RPMI8226 (cell line): ENCODE results near the gene PACS2.
A peak's percentile ranks its signal among the peaks of the same experiment; 100 is the strongest.
"Not testable (repeated sequence)": the region's sequence is repeated elsewhere in the genome, so short reads cannot be mapped to it uniquely, and the experiment has no call there.

Experiments
- DNase-seq: peaks from one replicate; pipeline ENCODE4 v3.0.0-alpha.2; 2015

PACS2 gene

GRCh38 chr14:105314287-105315200 lies at the start of gene PACS2:
TSS of gene PACS2 (plus strand) at chr14:105314748. CDS start at chr14:105314919, 171 bp downstream.
- peak; percentile 92 for DNase-seq

- no peak for DNase-seq
Measured at GRCh38 chr14:105267820-105268548, 46.6 kb upstream of the PACS2 start.

- DNase-seq, result no peak
Measured at GRCh38 chr14:105268736-105269354, 45.7 kb upstream of the PACS2 start.

- no peak for DNase-seq
Measured at GRCh38 chr14:105269405-105269804, 45.1 kb upstream of the PACS2 start.

GRCh38 chr14:105271224-105271890 lies 43.2 kb upstream of the PACS2 start:
- no peak for DNase-seq

GRCh38 chr14:105272623-105273022 lies 41.9 kb upstream of the PACS2 start:
- no peak for DNase-seq

- DNase-seq, result no peak
Measured at GRCh38 chr14:105273062-105273461, 41.5 kb upstream of the PACS2 start.

- DNase-seq, result no peak
Measured at GRCh38 chr14:105274637-105275036, 39.9 kb upstream of the PACS2 start.

GRCh38 chr14:105275267-105275946 lies 39.1 kb upstream of the PACS2 start:
- DNase-seq, result no peak

GRCh38 chr14:105277448-105277847 lies 37.1 kb upstream of the PACS2 start:
- not testable (repeated sequence) for DNase-seq

- no peak for DNase-seq
Measured at GRCh38 chr14:105279642-105280361, 34.7 kb upstream of the PACS2 start.

GRCh38 chr14:105280525-105280924 lies 34.0 kb upstream of the PACS2 start:
- DNase-seq, result no peak

- DNase-seq, result no peak
Measured at GRCh38 chr14:105281371-105282097, 33.0 kb upstream of the PACS2 start.

GRCh38 chr14:105282098-105282725 lies 32.3 kb upstream of the PACS2 start:
- no peak for DNase-seq

- DNase-seq, result no peak
Measured at GRCh38 chr14:105283028-105283427, 31.5 kb upstream of the PACS2 start.

GRCh38 chr14:105283899-105284298 lies 30.6 kb upstream of the PACS2 start:
- DNase-seq, result no peak

GRCh38 chr14:105285174-105285573 lies 29.4 kb upstream of the PACS2 start:
- no peak for DNase-seq

- no peak for DNase-seq
Measured at GRCh38 chr14:105286759-105287144, 27.8 kb upstream of the PACS2 start.

GRCh38 chr14:105287249-105288102 lies 27.1 kb upstream of the PACS2 start:
- no peak for DNase-seq
